Brain microvascular endothelial cell (primary cell): ENCODE measurements around the gene BNC1.

Experiments
- DNase-seq: peaks from one replicate; pipeline ENCODE4 v3.0.0-alpha.2; 2020
- H3K27ac ChIP-seq: fragments of 250-450 bp; sonication (Bioruptor Pico); 2 replicates; pipeline ENCODE4 v1.5.1; 2020; ENCODE audit warnings: mild to moderate bottlenecking, moderate library complexity
- H3K27me3 ChIP-seq: fragments of 250-450 bp; sonication (Bioruptor Pico); replicated peaks from 2 replicates; pipeline ENCODE4 v1.5.1; 2020; ENCODE audit warnings: mild to moderate bottlenecking
- H3K36me3 ChIP-seq: fragments of 250-450 bp; sonication (Bioruptor Pico); replicated peaks from 2 replicates; pipeline ENCODE4 v1.5.1; 2020; ENCODE audit warnings: mild to moderate bottlenecking
- H3K4me3 ChIP-seq: 2 replicates; pipeline ENCODE4 v1.5.1; 2011; ENCODE audit warnings: low read depth, mild to moderate bottlenecking, control low read depth, low read length, moderate library complexity
- CTCF ChIP-seq: IDR thresholded peaks from 2 replicates; pipeline ENCODE4 v1.5.1; 2011; ENCODE audit warnings: low read depth, mild to moderate bottlenecking, moderate library complexity, low read length, control low read depth, inconsistent platforms; ENCODE audit errors: missing control alignments
- in situ Hi-C: cut with HindIII; loops from 2 replicates; pipeline ENCODE4 v1.10.0; 2017; ENCODE audit warnings: low sequenced_read_pairs, low pct_ligation_motif_present

Gene BNC1

GRCh38 chr15:83320844-83321243 is 36.4 kb upstream of the BNC1 start:
- in situ Hi-C loops, result no loop called here
- no peaks in the 10 kb centered on the region for H3K27me3 ChIP-seq
- no peak for DNase-seq
- no peak overlapping the region for H3K27ac ChIP-seq
- no peaks in the 10 kb centered on the region for H3K36me3 ChIP-seq
- H3K4me3 ChIP-seq, result no peak overlapping the region
- no peak for TF ChIP-seq CTCF

- in situ Hi-C loops, result no loop called here
- peak; percentile 39 for DNase-seq
- no peak overlapping the region for H3K27ac ChIP-seq
- H3K27me3 ChIP-seq, result no peaks in the 10 kb centered on the region
- H3K4me3 ChIP-seq, result no peak overlapping the region
- no peaks in the 10 kb centered on the region for H3K36me3 ChIP-seq
- no peak for TF ChIP-seq CTCF
Measured at GRCh38 chr15:83320404-83320803, 35.9 kb upstream of the BNC1 start.

GRCh38 chr15:83319771-83320170 is 35.3 kb upstream of the BNC1 start:
- Histone ChIP-seq H3K27ac (no peak overlapping the region), H3K4me3 (no peak overlapping the region), H3K36me3 (no peaks in the 10 kb centered on the region), H3K27me3 (no peaks in the 10 kb centered on the region)
- in situ Hi-C loops, result no loop called here
- no peak for DNase-seq
- TF ChIP-seq CTCF, result no peak

- Histone ChIP-seq H3K36me3 (no peaks in the 10 kb centered on the region), H3K4me3 (no peak overlapping the region), H3K27me3 (no peaks in the 10 kb centered on the region), H3K27ac (no peak overlapping the region)
- TF ChIP-seq CTCF, result no peak
- no peak for DNase-seq
- in situ Hi-C loops, result no loop called here
Measured at GRCh38 chr15:83318861-83319415, 34.5 kb upstream of the BNC1 start.

GRCh38 chr15:83318036-83318435 is 33.6 kb upstream of the BNC1 start:
- TF ChIP-seq CTCF, result no peak
- no peak for DNase-seq
- in situ Hi-C loops, result no loop called here
- Histone ChIP-seq H3K27me3 (no peaks in the 10 kb centered on the region), H3K27ac (no peak overlapping the region), H3K36me3 (no peaks in the 10 kb centered on the region), H3K4me3 (no peak overlapping the region)

- H3K27ac ChIP-seq, result no peak overlapping the region
- H3K36me3 ChIP-seq, result no peaks in the 10 kb centered on the region
- H3K27me3 ChIP-seq, result no peaks in the 10 kb centered on the region
- H3K4me3 ChIP-seq, result no peak overlapping the region
- in situ Hi-C loops, result no loop called here
- DNase-seq, result no peak
- TF ChIP-seq CTCF, result no peak
Measured at GRCh38 chr15:83312071-83312470, 27.6 kb upstream of the BNC1 start.
